Measurements from ENCODE around the gene MRPS24.

Gene MRPS24

GRCh38 chr7:43868181-43868580 is 1.1 kb downstream of the MRPS24 start:
- TF ChIP-seq CTCF (IDR thresholded peaks at IDR 0.05; ENCODE audit: low read depth, low read length): no peak
- DNase-seq (ENCODE audit: extremely low read depth, low read depth): no peak

GRCh38 chr7:43865277-43865676 is 4.0 kb downstream of the MRPS24 start:
- no peak for DNase-seq (ENCODE audit: extremely low read depth, low read depth)

GRCh38 chr7:43864126-43864525 is 5.2 kb downstream of the MRPS24 start:
- no peak for DNase-seq (ENCODE audit: extremely low read depth, low read depth)
- TF ChIP-seq CTCF (IDR thresholded peaks at IDR 0.05; ENCODE audit: low read depth, low read length): no peak

More at GRCh38 chr7:43865277-43865676, 4.0 kb downstream of the MRPS24 start:
- no peak for TF ChIP-seq CTCF (IDR thresholded peaks at IDR 0.05; ENCODE audit: low read depth, low read length)

- DNase-seq (ENCODE audit: extremely low read depth, low read depth): no peak
- no peak for TF ChIP-seq CTCF (IDR thresholded peaks at IDR 0.05; ENCODE audit: low read depth, low read length)
Measured at GRCh38 chr7:43856996-43857395, 12.3 kb downstream of the MRPS24 start.

GRCh38 chr7:43856316-43856715 is 13.0 kb downstream of the MRPS24 start:
- no peak for TF ChIP-seq CTCF (IDR thresholded peaks at IDR 0.05; ENCODE audit: low read depth, low read length)
- no peak for DNase-seq (ENCODE audit: extremely low read depth, low read depth)

GRCh38 chr7:43855176-43855575 is 14.1 kb downstream of the MRPS24 start:
- no peak for DNase-seq (ENCODE audit: extremely low read depth, low read depth)
- no peak for TF ChIP-seq CTCF (IDR thresholded peaks at IDR 0.05; ENCODE audit: low read depth, low read length)

- TF ChIP-seq CTCF (IDR thresholded peaks at IDR 0.05; ENCODE audit: low read depth, low read length): no peak
- DNase-seq (ENCODE audit: extremely low read depth, low read depth): no peak
Measured at GRCh38 chr7:43851805-43852204, 17.5 kb downstream of the MRPS24 start.
